ENCODE measurements around the gene SIX5. TPM values are rescaled to one million over a fixed set of nuclear protein-coding genes. Genes with fewer than 3 reads are reported as not detected.

SIX5 gene
- total RNA-seq, 1 donor from 2014 or later: 0.82 TPM

DNA sequence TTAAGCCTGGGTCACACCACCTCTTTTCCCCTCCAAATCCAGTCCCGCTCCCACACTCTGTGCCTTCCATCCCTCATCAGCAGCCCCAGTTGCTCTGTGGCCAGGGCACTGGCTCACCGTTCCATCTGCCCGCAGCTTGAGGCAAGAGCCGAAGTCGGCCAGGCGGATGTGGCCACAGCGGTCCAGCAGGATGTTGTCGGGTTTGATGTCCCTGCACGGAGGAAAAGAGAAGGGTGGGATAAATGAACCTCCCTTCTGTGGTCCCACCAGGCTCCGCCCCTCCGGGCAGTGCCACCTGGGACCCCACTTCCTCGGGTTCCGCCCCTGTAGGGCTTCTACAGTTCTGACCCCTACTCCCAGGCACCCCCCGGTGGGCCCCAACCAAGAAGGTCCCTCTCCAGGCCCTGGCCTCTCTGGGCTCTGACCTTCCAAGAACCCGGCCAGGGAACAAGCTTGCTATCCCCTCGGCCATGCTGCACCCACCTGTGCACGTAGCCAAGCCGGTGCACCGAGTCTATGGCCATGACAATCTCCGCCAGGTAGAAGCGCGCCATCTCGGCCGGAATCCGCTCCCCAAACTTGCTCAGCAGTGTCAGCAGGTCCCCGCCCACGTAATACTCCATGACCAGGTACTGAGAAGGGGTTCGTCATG lies 9.1 kb upstream of the SIX5 start:
- FAIRE-seq: no peak
- no peak for DNase-seq (ENCODE audit: low spot score in 2 of 2)

DNA sequence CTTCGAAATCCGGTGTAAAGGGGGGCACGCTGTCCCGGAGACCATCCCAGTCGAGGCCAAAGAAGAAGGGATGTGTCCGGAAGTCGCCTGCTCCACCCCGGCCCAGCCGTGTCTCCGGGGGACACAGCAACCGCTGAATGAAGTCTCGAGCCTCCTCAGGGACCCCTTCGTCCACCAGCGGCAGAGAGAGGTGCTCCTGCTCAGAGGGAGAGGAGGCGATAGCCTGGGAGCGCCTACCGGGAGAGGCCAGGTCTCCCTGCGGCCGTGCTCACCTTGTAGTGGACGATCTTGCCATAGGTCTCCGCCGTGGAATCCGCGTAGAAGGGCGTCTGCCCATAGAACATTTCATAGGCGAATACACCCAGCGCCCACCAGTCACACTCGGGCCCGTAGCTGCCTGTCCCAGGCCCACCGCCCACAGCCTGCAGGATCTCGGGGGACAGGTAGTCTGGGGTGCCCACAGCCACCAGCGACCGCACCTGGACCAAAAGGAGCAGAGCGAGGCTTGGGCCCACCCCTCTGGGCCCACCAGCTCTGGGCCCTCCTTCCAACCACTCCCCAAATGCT lies 8.4 kb upstream of the SIX5 start:
- no peak for FAIRE-seq
- no peak for DNase-seq (ENCODE audit: low spot score in 2 of 2)

DNA sequence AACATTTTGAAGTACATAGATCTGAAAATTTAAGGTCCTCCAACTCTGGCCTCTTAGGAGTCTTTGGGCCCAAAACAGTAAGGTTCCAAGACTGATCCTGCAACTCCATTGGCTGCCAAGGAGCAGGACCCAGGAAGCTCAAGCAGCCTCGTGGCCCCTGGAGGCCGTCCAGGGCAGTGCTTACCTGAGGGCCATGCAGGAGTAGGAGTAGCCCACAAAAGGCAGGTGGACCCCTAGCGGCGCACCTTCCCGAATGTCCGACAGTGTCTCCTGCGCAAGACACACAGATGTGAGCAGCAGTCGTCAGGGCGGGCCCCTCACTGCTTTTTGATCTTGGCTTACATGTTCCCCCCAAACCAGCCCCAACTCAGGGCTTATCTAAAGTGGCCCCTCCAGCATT lies 5.7 kb upstream of the SIX5 start:
- DNase-seq (ENCODE audit: low spot score in 2 of 2): no peak
- no peak for FAIRE-seq

DNA sequence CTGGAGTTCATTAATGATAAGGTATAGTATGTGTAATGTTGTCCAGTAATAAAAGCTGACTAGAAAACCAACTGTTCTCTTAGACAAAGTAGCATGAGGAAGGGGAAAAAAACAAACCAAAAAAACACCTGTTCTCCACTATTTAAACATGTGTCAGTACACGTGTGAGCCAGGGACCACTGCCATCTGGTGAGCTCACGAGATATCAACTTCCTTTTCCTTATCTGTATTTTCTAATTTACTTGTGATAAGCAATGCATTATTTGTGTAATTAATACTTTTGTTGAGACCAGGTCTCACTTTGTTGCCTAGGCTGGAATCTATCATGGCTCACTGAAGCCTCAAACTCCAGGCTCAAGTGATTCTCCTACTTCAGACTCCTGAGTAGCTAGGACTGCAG lies 4.3 kb upstream of the SIX5 start:
- FAIRE-seq: no peak

DNA sequence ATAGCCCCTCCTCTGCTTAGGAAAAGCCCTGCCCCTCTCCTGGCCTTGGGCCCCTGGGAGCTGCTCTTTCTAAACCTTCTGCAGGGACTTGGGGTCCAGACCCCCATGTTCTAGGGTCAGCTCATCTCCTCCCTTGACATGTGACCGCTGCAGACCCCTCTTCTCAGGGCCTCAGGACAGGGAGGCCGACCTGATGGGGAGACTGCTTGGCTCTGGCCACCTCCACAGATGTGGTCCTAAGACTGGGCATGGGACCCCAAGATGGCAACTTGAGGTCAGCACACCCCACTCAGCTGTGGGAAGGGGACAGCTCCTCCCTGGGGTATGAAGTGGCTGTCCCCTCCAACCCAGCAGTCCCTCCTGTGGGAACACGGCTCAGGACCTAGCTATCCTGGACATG lies 3.9 kb upstream of the SIX5 start:
- no peak for DNase-seq (ENCODE audit: low spot score in 2 of 2)
- no peak for FAIRE-seq

More for the DNA sequence above, 4.3 kb upstream of the SIX5 start:
- no peak for DNase-seq (ENCODE audit: low spot score in 2 of 2)

DNA sequence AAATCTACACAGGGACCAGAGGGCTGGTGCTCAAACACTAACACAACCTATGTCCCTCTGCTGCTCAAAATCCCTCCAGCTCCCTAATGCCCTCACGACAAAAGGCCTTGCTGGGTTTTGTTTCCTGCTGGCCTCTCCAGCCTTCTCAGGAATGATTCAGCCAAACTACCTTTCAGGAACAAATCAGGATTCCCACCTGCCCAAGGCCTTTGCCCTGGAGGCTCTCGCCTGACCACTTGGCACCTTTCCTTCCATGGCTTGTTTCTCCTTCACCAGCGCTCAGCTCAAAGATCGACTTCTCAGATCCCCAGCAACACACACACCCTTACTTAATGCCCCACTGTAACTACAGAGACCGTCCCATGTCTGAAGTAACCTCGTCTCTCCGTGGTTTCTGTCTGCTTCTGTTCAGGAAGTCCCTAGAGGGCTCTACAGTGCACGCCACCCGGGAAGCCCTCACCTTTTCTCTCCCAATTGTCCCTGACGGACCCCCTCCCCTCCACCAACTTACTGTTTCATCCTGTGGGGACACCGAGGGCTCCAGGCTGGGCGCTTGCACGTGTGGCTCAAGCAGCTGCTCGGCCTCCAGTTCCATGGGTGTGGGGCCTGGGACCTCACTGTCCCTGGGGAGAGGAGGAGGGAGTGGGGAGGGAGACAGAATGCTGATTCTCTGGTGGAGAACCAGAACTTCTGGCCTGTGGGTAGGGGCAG lies 3.2 kb upstream of the SIX5 start:
- no peak for DNase-seq (ENCODE audit: low spot score in 2 of 2)

DNA sequence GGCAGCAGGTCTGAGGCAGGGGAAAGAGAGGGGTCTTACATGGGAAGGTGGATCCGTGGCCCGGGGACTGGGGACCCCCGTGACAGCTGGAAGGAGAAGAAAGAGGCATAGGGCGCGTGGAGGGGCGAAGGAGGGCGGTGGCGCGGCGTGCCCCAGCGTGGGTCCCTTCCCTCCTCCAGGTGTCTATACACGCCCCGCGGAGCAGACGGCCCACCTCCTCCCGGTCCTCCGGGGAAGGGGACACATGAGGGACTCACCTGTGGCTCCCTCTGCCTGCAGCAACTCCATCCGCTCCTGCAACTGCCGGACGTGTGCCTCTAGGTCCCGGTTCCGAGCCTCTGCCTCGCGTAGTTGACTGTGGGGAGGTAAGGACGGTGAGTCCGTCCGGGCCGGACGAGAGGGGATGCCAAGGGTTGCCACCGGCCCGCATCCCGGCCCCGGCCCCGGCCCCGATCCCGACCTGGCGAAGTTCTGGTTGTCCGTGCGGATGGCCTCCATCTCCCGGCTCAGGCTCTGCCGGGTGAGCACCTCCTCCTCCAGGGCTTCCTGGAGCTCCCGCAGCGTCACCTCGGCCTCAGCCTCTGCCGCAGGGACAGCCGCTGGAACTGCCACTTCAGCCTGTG lies 2.4 kb upstream of the SIX5 start:
- no peak for DNase-seq (ENCODE audit: low spot score in 2 of 2)
- no peak for FAIRE-seq

More for the DNA sequence above, 3.2 kb upstream of the SIX5 start:
- FAIRE-seq: no peak

DNA sequence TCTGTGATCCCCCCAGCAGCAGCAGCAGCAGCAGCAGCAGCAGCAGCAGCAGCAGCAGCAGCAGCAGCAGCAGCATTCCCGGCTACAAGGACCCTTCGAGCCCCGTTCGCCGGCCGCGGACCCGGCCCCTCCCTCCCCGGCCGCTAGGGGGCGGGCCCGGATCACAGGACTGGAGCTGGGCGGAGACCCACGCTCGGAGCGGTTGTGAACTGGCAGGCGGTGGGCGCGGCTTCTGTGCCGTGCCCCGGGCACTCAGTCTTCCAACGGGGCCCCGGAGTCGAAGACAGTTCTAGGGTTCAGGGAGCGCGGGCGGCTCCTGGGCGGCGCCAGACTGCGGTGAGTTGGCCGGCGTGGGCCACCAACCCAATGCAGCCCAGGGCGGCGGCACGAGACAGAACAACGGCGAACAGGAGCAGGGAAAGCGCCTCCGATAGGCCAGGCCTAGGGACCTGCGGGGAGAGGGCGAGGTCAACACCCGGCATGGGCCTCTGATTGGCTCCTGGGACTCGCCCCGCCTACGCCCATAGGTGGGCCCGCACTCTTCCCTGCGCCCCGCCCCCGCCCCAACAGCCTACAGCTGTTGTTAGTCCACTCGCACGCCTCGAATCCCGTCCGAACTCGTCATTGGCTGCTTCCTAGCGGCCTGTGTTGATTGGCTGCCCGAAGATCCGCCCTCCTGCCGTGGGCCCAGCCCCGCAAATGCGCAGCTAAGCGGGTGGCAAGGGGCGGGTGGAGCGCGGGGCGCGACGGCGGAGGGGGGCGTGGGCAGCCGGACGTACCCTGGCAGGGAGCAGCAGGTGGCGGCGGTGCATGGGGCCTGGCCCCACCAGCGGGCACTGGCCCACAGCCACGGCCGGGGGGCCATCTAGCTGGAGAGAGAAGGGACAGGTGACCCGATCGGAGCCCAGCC lies 1.4 kb upstream of the SIX5 start:
- peak; percentile 97 for DNase-seq (ENCODE audit: low spot score in 2 of 2)
- FAIRE-seq: no peak

DNA sequence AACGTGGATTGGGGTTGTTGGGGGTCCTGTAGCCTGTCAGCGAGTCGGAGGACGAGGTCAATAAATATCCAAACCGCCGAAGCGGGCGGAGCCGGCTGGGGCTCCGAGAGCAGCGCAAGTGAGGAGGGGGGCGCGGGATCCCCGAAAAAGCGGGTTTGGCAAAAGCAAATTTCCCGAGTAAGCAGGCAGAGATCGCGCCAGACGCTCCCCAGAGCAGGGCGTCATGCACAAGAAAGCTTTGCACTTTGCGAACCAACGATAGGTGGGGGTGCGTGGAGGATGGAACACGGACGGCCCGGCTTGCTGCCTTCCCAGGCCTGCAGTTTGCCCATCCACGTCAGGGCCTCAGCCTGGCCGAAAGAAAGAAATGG lies 754 bp upstream of the SIX5 start:
- FAIRE-seq (no peak), DNase-seq (ENCODE audit: low spot score in 2 of 2) (peak in 1 of 2 donors; percentile 68)

DNA sequence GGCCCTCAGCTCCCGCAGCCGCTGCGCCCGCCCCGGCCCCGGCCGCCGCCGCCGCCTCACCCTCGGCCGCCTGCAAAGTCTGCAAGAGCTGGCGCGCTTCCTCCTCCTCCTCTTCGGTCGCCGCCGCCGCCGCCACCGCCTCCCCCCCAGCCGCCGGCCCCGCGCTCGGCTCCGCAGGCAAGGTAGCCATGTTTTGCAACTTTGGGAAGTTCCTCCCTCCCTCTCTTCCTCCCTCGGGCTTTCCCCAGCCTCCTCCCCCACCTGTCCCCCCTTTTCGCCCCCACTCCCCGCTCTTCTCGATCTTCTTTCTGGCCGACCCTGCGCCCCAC lies 433 bp downstream of the SIX5 start:
- DNase-seq (ENCODE audit: low spot score in 2 of 2): no peak
- no peak for FAIRE-seq

DNA sequence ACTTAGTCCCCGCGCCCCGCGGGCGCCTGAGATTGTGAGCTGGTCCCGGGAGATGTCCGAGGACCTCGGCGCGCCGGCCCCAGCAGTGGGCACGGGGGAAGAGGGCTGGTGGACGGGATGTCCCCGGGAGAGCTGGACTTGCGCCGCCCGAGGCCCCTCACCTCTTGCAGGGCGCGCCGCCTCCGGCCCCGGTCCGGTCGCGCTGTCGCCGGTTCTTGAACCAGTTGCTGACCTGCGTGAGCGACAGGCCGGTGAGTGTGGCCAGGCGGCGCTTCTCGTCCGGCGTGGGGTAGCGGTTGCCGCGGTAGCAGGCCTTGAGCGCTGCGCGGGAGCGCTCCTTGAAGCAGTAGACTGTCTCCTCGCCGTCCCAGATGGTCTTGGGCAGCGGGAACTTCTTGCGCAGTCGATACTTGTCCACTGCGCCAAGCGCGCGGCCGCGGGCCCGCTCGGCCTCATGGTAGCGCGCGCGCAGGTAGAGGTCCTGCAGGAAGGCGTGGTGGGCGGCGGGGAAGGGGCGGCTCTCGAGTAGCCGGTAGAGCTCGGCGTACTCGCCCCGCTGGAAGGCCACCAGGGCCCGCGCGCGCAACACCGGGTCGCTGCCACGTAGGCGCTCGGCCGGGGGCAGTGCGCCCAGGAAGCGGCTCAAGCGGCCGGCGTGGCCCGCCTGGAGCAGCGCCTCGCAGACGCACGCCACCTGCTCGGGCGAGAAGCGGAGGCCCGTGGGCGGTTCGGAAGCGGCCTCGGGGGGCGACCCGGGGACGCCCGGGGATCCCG lies 984 bp downstream of the SIX5 start:
- no peak for FAIRE-seq

DNA sequence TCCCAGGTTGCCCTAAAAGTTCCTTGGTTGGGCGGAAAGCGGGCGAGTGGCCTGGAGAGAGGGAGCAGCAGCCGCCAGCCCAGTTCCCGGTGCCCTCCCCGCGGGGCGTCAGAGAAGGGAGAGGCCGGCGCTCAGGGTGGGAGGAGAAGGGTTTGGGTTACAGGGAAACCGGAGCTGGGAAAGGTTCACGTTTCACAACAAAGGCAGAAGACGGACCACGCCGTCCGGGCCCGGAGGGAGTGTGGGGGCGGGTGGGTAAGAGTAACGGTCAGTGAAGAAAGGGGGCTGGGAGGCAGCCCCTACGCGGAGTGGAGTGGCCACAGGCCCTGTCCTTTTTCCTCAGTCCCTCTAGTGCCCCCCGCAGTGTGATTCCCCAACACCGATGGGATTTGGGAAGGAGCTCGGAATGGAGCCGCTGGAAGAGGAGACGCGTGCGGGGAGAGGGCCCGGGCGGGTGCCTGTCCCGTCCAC lies 1.6 kb downstream of the SIX5 start:
- no peak for FAIRE-seq
- peak in 1 of 2 donors; percentile 41 for DNase-seq (ENCODE audit: low spot score in 2 of 2)

More for the DNA sequence above, 984 bp downstream of the SIX5 start:
- DNase-seq (ENCODE audit: low spot score in 2 of 2): peak in 1 of 2 donors; percentile 57

DNA sequence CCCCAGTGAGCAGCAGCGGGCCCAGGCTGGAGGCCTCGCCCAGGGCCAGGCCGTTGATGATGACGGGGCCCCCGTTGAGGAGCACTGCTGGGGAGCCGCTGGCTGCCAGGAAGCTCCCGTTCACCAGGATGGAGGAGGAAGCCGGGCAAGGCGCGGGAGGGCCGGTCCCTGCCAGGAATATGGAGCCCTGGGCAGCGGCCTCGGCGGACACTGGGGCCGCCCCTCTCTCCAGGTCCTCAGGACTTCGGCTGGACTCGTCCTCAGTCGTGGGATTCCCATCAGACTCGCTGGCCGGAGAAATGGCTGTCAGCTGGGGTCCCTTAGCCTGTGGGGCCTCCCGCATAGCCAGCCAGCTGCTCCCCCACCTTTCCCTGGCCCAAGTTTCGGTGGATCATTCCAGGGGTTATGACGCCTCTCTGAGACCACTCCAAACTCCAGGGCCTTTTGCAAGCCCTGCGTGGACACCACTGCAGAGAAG lies 2.1 kb downstream of the SIX5 start:
- FAIRE-seq: no peak
- DNase-seq (ENCODE audit: low spot score in 2 of 2): peak in 1 of 2 donors; percentile 35

DNA sequence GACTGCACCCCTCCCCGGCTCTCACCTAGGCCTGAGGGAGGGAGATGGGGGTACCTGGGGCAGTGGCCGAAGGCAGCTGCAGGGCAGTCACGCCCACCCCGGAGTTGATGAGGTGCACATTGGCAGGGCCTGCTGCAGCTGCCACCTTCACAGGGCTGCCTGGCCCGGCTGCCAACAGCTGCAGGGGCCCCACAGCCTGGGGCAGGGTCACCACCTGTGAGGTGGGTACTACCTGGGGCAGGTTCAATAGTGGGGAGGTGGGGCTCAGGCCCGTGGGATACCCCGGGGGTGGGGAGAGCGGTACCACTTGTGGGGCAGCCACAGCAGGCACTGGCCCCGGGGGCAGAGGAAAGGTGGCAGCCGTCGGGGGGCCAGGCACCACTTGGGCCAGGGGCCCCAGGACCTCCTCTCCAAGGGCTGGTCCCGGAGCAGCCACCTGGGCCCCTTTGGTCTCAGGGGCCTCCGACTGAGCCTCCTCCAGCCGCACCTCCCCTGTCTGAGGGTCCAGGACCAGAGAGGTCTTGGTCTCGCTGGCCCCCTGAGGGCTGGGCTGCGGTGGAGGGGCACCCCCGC lies 2.7 kb downstream of the SIX5 start:
- DNase-seq (ENCODE audit: low spot score in 2 of 2) (peak in 1 of 2 donors; percentile 17), FAIRE-seq (no peak)

DNA sequence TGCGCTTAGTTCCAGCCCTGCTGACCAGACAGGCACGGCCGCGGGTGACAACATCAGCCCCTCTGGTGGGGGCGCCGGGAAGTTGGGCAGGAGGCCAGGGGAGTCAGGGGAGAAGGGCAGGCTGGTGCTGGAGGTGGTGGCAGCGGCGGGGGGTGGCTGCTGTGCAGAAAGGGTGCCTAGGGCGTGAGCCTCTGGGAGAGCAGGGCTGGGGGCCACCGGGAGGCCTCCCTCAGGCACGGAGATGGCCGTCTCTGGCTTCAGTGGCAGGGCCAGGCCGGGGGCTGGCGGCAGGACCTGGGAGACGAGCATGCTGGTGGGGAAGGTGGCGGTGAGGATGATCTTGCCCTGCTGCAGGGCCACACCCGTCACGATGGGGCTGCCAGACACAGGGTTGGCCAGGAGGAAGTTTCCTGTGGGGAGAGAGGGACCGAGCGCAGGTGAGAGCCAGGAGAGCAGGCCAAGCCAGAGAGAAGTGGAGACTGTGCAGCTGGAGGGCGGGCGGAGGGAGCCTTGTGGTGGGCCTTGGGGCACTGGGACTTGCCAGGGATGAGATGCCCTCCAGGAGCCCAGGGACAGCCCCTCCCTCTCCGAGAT lies 3.3 kb downstream of the SIX5 start:
- DNase-seq (ENCODE audit: low spot score in 2 of 2): no peak
- no peak for FAIRE-seq

DNA sequence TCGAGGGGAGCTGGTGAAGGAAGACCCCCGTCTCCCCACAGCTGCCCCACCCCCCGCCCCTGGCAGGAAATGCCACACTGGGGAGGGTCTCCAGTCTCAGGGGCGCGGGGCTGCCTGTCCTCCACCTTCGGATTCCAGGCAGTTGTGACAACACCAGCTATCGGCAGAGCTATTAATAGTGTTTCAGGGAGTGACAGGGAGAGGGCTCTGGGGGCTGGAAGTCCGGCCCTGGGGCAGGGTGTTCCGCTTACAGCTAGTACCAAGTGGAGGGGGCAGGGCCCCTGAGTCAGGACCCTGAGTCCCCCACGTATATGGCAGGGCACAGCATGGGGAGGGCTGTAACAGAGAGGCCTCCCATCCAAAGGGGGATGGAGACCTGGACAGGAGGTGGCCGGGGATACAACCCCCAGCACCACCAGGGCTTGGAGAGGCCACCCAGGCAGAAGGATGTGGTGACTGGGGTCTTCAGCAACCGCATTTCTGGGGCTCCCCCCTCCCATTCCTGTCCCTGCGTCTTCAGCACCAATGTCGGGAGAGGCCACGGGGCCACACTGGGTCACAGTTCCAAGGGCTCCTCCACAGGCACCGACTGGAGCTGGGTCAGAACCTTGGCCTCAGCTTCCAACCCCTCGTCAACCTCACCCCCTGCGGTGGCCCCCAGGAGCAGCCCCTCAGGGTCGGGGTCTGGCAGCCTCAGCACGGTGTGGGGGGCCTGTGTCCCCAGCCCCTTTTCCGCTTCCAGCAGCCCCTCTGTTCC lies 3.9 kb downstream of the SIX5 start:
- peak in 1 of 2 donors; percentile 20 for DNase-seq (ENCODE audit: low spot score in 2 of 2)
- FAIRE-seq: no peak

DNA sequence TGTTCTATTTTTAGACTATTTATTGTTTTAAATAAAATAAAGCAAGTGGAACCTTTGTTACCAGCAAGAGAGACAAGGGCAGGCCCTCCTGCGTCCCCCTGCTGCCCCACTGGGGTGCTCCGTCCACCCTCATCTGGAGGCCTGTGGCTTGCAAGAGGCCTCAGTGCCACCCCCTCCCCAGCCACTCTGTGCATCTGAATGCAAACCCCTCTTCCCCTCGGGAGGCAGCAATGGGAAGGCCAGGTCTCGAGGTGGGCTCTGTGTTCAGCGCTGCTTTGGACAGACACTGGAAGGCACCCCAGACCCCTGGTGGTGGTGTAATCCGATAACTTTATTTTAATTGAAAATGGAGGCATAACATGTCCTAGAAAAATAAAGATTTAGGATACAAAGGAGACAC lies 4.6 kb downstream of the SIX5 start:
- DNase-seq (ENCODE audit: low spot score in 2 of 2) (peak in 1 of 2 donors; percentile 15), FAIRE-seq (no peak)

DNA sequence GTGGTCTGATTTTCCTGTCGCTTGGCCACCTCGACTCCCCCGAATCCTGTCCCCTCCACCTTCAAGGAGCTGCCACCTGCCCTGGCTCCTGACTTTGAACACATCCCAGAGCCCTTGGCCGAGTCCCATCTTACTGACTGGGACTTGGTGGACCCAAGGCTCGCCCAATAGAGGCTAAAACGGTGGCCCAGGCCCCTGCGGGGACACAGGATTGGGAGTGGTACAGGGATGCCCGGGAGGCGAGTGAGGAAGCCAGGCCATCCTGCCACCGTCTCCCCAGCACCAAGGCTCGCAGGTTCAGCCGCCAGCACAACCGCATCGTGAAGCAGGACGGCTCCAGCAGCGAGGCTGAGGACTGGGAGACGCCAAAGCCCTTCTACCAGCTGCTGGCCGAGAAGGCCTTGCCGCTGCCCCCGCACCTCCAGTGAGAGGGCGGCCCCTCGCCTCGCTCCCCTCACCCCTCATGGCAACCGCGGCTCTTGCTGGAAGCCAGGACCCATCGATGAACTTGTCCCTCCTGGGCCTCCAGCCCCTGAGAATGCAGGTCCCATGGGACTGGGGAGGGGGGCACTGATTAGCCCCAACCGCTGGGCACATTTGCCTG lies 5.3 kb downstream of the SIX5 start:
- DNase-seq (ENCODE audit: low spot score in 2 of 2): no peak
- FAIRE-seq: no peak

All from frontal cortex (tissue), 4 donors.